Neural cell (in vitro differentiated cells): ENCODE data around the gene SLBP. TPM values are rescaled to one million over a fixed set of nuclear protein-coding genes. Genes with fewer than 3 reads are reported as not detected.

Source experiments
- H2AFZ ChIP-seq: fragments of 200-600, 300-800 bp; sonication (generic), shearing (Covaris generic); 2 replicates; pipeline ENCODE4 v1.6.0; 2014; ENCODE audit warnings: low read depth, mild to moderate bottlenecking, antibody characterized with exemption, low read length, moderate library complexity
- H3F3A ChIP-seq: fragments of 200-600 bp; shearing (Covaris generic); 2 replicates; pipeline ENCODE4 v1.6.1; 2016; ENCODE audit warnings: mild to moderate bottlenecking, moderate library complexity, mixed read lengths, antibody characterized with exemption, low read length; ENCODE audit not compliant: insufficient read depth, poor library complexity, severe bottlenecking
- H3K27ac ChIP-seq: fragments of 200-600, 300-800 bp; sonication (generic), shearing (Covaris generic); 2 replicates; pipeline ENCODE4 v1.5.1; 2014; ENCODE audit warnings: mild to moderate bottlenecking, low read length, moderate library complexity
- H3K27me3 ChIP-seq: fragments of 300-800, 200-600 bp; sonication (generic), shearing (Covaris generic); 2 replicates; pipeline ENCODE4 v1.6.0; 2014; ENCODE audit warnings: mild to moderate bottlenecking, low read depth, low read length, moderate library complexity; ENCODE audit not compliant: insufficient read depth
- H3K36me3 ChIP-seq: fragments of 300-800, 200-600 bp; sonication (generic), shearing (Covaris generic); 2 replicates; pipeline ENCODE4 v1.5.1; 2014; ENCODE audit warnings: mild to moderate bottlenecking, antibody characterized with exemption, low read length, moderate library complexity; ENCODE audit not compliant: insufficient read depth
- H3K4me2 ChIP-seq: fragments of 300-800, 200-600 bp; sonication (generic), shearing (Covaris generic); 2 replicates; pipeline ENCODE4 v1.6.0; 2014; ENCODE audit warnings: mild to moderate bottlenecking, low read length
- H3K4me3 ChIP-seq: fragments of 300-800, 200-600 bp; sonication (generic), shearing (Covaris generic); 2 replicates; pipeline ENCODE4 v1.5.1; 2014; ENCODE audit warnings: mild to moderate bottlenecking, low read length, moderate library complexity
- H3K79me2 ChIP-seq: fragments of 200-600 bp; shearing (Covaris generic); replicated peaks from 2 replicates; pipeline ENCODE4 v1.6.0; 2014; ENCODE audit warnings: mild to moderate bottlenecking, low read length, moderate library complexity; ENCODE audit not compliant: insufficient read depth
- H3K9ac ChIP-seq: fragments of 300-800, 200-600 bp; sonication (generic), shearing (Covaris generic); 2 replicates; pipeline ENCODE4 v1.6.1; 2016; ENCODE audit warnings: mild to moderate bottlenecking, low read length, mixed read lengths
- H3K9me2 ChIP-seq: fragments of 200-600 bp; shearing (Covaris generic); 2 replicates; pipeline ENCODE4 v1.6.1; 2016; ENCODE audit warnings: mild to moderate bottlenecking, low read length, mixed read lengths; ENCODE audit not compliant: insufficient read depth
- H3K9me3 ChIP-seq: fragments of 200-600, 300-800 bp; sonication (generic), shearing (Covaris generic); 2 replicates; pipeline ENCODE4 v1.6.1; 2016; ENCODE audit warnings: mild to moderate bottlenecking, mixed run types, low read length, moderate library complexity, mixed read lengths
- H4K20me1 ChIP-seq: fragments of 200-600 bp; shearing (Covaris generic); 2 replicates; pipeline ENCODE4 v1.6.1; 2016; ENCODE audit warnings: mild to moderate bottlenecking, mixed run types; ENCODE audit not compliant: insufficient read depth
- EP300 ChIP-seq: fragments of 450-650 bp; conservative IDR thresholded peaks from 2 replicates; pipeline ENCODE4 v1.6.1; 2014; ENCODE audit warnings: antibody characterized with exemption, mild to moderate bottlenecking, moderate library complexity; ENCODE audit not compliant: poor library complexity, severe bottlenecking
- EZH2 ChIP-seq: fragments of 200-600, 300-800 bp; shearing (Covaris generic), sonication (generic); IDR thresholded peaks from 2 replicates; pipeline ENCODE4 v1.6.1; 2014; ENCODE audit warnings: antibody characterized with exemption, low read length, borderline replicate concordance, mild to moderate bottlenecking; ENCODE audit not compliant: insufficient read depth, poor library complexity, severe bottlenecking
- MXI1 ChIP-seq: fragments of 450-650 bp; conservative IDR thresholded peaks from 2 replicates; pipeline ENCODE4 v1.6.1; 2014; ENCODE audit warnings: antibody characterized with exemption, mild to moderate bottlenecking; ENCODE audit not compliant: poor library complexity, severe bottlenecking
- POLR2AphosphoS5 ChIP-seq: IDR thresholded peaks from 2 replicates; pipeline ENCODE4 v1.6.1; 2012
- RAD21 ChIP-seq: fragments of 450-650 bp; conservative IDR thresholded peaks from 2 replicates; pipeline ENCODE4 v1.6.1; 2014; ENCODE audit warnings: antibody characterized with exemption, mild to moderate bottlenecking, moderate library complexity
- REST ChIP-seq: IDR thresholded peaks from 2 replicates; pipeline ENCODE4 v1.6.1; 2012; ENCODE audit warnings: borderline replicate concordance
- SMC3 ChIP-seq: fragments of 450-650 bp; conservative IDR thresholded peaks from 2 replicates; pipeline ENCODE4 v1.6.1; 2014; ENCODE audit warnings: antibody characterized with exemption, mild to moderate bottlenecking, moderate library complexity; ENCODE audit not compliant: poor library complexity
- polyA plus RNA-seq: library from polyadenylated mRNA; depleted of rRNA; stranded (reverse); fragments of >200 nt; gene quantifications from 2 replicates; pipeline ENCODE4 v1.2.3, GENCODE V29; 2014
- TF ChIP-seq, protein P1 (sequence below): fragments of 450-650 bp; IDR thresholded peaks from 2 replicates; pipeline ENCODE4 v1.5.1; 2014; ENCODE audit warnings: antibody characterized with exemption, mild to moderate bottlenecking, moderate library complexity; ENCODE audit not compliant: poor library complexity, severe bottlenecking

The SLBP gene
- polyA plus RNA-seq, 1 donor from 2014 or later: 111 TPM

- Histone ChIP-seq H3K79me2 (no peaks in the 10 kb centered on the region), H3K4me2 (no peak overlapping the region), H3K9me3 (no peaks in the 10 kb centered on the region), H3K9ac (no peak overlapping the region), H3K27me3 (no peaks in the 10 kb centered on the region), H4K20me1 (no peaks in the 10 kb centered on the region), H3K27ac (no peak overlapping the region), H3K9me2 (no peaks in the 10 kb centered on the region), H2AFZ (no peak overlapping the region), H3K36me3 (no peaks in the 10 kb centered on the region), H3K4me3 (no peak overlapping the region), H3F3A (no peaks in the 10 kb centered on the region)
- TF ChIP-seq RAD21 (no peak), EZH2 (no peak), MXI1 (no peak), REST (no peak), EP300 (no peak), SMC3 (no peak), POLR2AphosphoS5 (no peak)
- TF ChIP-seq, protein P1, sequence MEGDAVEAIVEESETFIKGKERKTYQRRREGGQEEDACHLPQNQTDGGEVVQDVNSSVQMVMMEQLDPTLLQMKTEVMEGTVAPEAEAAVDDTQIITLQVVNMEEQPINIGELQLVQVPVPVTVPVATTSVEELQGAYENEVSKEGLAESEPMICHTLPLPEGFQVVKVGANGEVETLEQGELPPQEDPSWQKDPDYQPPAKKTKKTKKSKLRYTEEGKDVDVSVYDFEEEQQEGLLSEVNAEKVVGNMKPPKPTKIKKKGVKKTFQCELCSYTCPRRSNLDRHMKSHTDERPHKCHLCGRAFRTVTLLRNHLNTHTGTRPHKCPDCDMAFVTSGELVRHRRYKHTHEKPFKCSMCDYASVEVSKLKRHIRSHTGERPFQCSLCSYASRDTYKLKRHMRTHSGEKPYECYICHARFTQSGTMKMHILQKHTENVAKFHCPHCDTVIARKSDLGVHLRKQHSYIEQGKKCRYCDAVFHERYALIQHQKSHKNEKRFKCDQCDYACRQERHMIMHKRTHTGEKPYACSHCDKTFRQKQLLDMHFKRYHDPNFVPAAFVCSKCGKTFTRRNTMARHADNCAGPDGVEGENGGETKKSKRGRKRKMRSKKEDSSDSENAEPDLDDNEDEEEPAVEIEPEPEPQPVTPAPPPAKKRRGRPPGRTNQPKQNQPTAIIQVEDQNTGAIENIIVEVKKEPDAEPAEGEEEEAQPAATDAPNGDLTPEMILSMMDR: no peak
Measured at GRCh38 chr4:1656132-1656531, 56.0 kb downstream of the SLBP start.

GRCh38 chr4:1655676-1656075 lies 56.4 kb downstream of the SLBP start:
- Histone ChIP-seq H3K79me2 (no peaks in the 10 kb centered on the region), H3K36me3 (no peaks in the 10 kb centered on the region), H4K20me1 (no peaks in the 10 kb centered on the region), H3K27ac (no peak overlapping the region), H3F3A (no peaks in the 10 kb centered on the region), H3K9me3 (no peaks in the 10 kb centered on the region), H3K9me2 (no peaks in the 10 kb centered on the region), H3K9ac (no peak overlapping the region), H3K27me3 (no peaks in the 10 kb centered on the region), H2AFZ (no peak overlapping the region), H3K4me3 (no peak overlapping the region), H3K4me2 (no peak overlapping the region)
- TF ChIP-seq SMC3: no peak
- no peak for TF ChIP-seq POLR2AphosphoS5
- TF ChIP-seq EZH2: no peak

- H4K20me1 ChIP-seq: no peaks in the 10 kb centered on the region
- no peak overlapping the region for H3K4me3 ChIP-seq
- H3K9ac ChIP-seq: no peak overlapping the region
- H3K9me3 ChIP-seq: no peaks in the 10 kb centered on the region
- no peaks in the 10 kb centered on the region for H3K36me3 ChIP-seq
- H2AFZ ChIP-seq: no peak overlapping the region
- H3K27ac ChIP-seq: no peak overlapping the region
- TF ChIP-seq POLR2AphosphoS5 (no peak), EZH2 (no peak), MXI1 (no peak), EP300 (no peak)
- H3K79me2 ChIP-seq: no peaks in the 10 kb centered on the region
- no peaks in the 10 kb centered on the region for H3F3A ChIP-seq
- H3K27me3 ChIP-seq: no peaks in the 10 kb centered on the region
- H3K9me2 ChIP-seq: no peaks in the 10 kb centered on the region
- no peak overlapping the region for H3K4me2 ChIP-seq
Measured at GRCh38 chr4:1655081-1655480, 57.0 kb downstream of the SLBP start.
